Small intestine (tissue), 7 donors: ENCODE results near the gene VWA5B1. TPM values are rescaled to one million over a fixed set of nuclear protein-coding genes. Genes with fewer than 3 reads are reported as not detected.

Experiments
- DNase-seq, 2 donors: peaks; one replicate each; pipeline versions ENCODE4 v3.0.0 to v3.0.0-alpha.2; 2013
- FAIRE-seq: peaks from 2 replicates; lab custom pipeline; 2012; peaks lifted over from hg19 to GRCh38; lab: Jason Lieb, UNC
- H3K27ac ChIP-seq, 3 donors: one replicate each; pipeline ENCODE4 v1.5.1; 2013; ENCODE audit warnings: low read length in 2 of 3, mild to moderate bottlenecking in 2 of 3, control low read depth in 1 of 3, inconsistent platforms in 1 of 3, low read depth in 1 of 3, moderate library complexity in 1 of 3
- H3K27me3 ChIP-seq, 3 donors: one replicate each; pipeline ENCODE4 v1.6.1; 2013; ENCODE audit warnings: low read length in 3 of 3, inconsistent platforms in 1 of 3; ENCODE audit not compliant: control insufficient read depth in 3 of 3, insufficient read depth in 3 of 3
- H3K36me3 ChIP-seq, 3 donors: one replicate each; pipeline ENCODE4 v1.6.1; 2013; ENCODE audit warnings: low read length in 3 of 3, inconsistent platforms in 1 of 3, low read depth in 1 of 3, mild to moderate bottlenecking in 1 of 3, moderate library complexity in 1 of 3; ENCODE audit not compliant: control insufficient read depth in 3 of 3, insufficient read depth in 2 of 3
- H3K4me1 ChIP-seq, 3 donors: one replicate each; pipeline ENCODE4 v1.6.1; 2013; ENCODE audit warnings: low read length in 2 of 3, inconsistent platforms in 1 of 3, low read depth in 1 of 3, mild to moderate bottlenecking in 1 of 3, moderate library complexity in 1 of 3; ENCODE audit not compliant: control insufficient read depth in 3 of 3, insufficient read depth in 2 of 3
- H3K4me3 ChIP-seq, 3 donors: one replicate each; pipeline ENCODE4 v1.5.1; 2013; ENCODE audit warnings: low read length in 3 of 3, control low read depth in 1 of 3, inconsistent platforms in 1 of 3, low read depth in 1 of 3, mild to moderate bottlenecking in 1 of 3, moderate library complexity in 1 of 3
- H3K9me3 ChIP-seq, 2 donors: one replicate each; pipeline ENCODE4 v1.6.1; 2013; ENCODE audit warnings: low read depth in 1 of 2, low read length in 1 of 2; ENCODE audit not compliant: control insufficient read depth in 2 of 2, insufficient read depth in 1 of 2
- WGBS, 3 donors: extraction: QIAGEN DNeasy Blood & Tissue Kit; methylation state at CpG; one replicate each; pipeline ENCODE4 v1.1.7; 2013; 5-methylcytosine and 5-hydroxymethylcytosine counted together
- polyA plus RNA-seq, 4 donors: library from polyadenylated mRNA; stranded (reverse) in 3 of 4; unstranded in 1 of 4; fragments of 200-250 nt in 3 of 4; fragments of 120-200 nt in 1 of 4; gene quantifications; one replicate each; pipeline versions ENCODE4 v1.2.1 to v1.2.3, GENCODE V29; 2013
- donor health status: healthy with polysubstance abuse.
- donor health status: control.
- donor health status: control.
- donor health status: Bipolar disorder and iron deficiency.
- donor health status: healthy.

VWA5B1 gene
- polyA plus RNA-seq, 4 donors = 0.01 to 1.5 TPM; not detected in 2

- H3K27ac ChIP-seq = no peak overlapping the region
- no peaks in the 10 kb centered on the region for H3K4me1 ChIP-seq
- WGBS, 3 donors = 34 to 38% (median 38%) methylated on average over 9 of the region's 9 CpGs
- no peaks in the 10 kb centered on the region for H3K36me3 ChIP-seq
- no peaks in the 10 kb centered on the region for H3K9me3 ChIP-seq
- peaks cover 0 to 35% (median 19%) of the 10 kb centered on the region in 3 donors for H3K27me3 ChIP-seq
- FAIRE-seq (no peak), DNase-seq (no peak)
- H3K4me3 ChIP-seq = no peak overlapping the region
Measured at GRCh38 chr1:20386323-20387081, 95.8 kb downstream of the VWA5B1 start.

DNA sequence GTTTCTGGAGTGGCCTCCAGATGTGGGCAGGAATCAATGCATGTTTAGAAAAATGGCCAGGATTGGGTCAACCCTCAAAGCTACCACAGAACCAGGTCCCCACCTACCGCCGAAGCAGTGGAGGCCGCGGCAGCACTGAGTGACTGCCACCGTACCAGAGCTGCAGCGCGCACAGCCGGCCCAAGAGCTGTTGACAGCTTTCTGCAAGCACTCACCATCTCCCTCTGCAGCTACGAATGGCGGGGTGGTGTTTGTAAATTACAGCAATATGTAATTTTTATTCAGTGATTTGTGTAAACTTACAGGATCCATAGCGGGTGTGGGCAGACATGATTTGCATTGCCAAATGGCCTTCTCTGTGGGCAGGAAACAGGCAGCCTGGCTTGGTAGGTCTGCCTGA lies 98.9 kb downstream of the VWA5B1 start:
- no peak for FAIRE-seq
- Histone ChIP-seq H3K4me3 (no peak overlapping the region), H3K27ac (no peak overlapping the region), H3K9me3 (no peaks in the 10 kb centered on the region), H3K27me3 (peaks cover 0 to 35% (median 19%) of the 10 kb centered on the region in 3 donors), H3K36me3 (no peaks in the 10 kb centered on the region), H3K4me1 (no peaks in the 10 kb centered on the region)
- DNase-seq = no peak
- 70 to 89% (median 83%) methylated on average over 11 of the region's 11 CpGs for WGBS, 3 donors

DNA sequence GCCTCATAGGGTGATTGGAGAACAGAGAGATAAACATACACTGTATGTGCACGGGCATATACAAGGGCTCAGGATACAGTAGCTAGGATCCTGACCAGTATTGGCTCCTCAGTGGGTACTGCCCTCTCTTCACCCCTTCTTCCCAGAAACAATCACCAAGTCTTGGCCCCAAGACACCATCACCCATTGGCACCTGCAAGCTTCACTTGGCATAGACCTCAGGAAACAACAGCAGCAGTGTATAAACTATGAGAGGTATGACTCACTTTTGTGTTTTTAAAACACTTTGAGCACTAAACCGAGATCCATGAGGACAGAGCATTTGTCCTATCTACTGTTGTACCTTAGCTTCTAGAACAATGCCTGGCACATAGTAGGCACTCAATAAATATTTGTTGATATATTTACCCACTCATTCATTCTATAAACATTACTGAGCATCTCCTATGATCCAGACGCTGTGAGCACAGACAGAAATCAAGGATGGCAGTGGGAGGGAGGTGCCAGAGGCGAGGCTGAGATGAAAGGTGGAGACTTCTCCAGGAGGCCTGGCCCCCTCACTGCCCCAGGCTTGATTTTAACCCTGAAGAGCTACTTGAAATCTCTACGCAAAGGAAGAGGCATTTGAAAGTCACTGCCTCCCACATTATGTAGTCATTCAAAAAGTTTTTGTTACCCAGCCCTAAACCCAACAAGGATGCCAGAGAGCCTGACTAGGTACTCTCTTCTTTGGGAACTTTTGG lies 100.1 kb downstream of the VWA5B1 start:
- no peak overlapping the region for H3K27ac ChIP-seq
- H3K36me3 ChIP-seq = no peaks in the 10 kb centered on the region
- 27 to 49% (median 37%) methylated on average over 5 of the region's 5 CpGs for WGBS, 3 donors
- FAIRE-seq (no peak), DNase-seq (no peak)
- H3K9me3 ChIP-seq = no peaks in the 10 kb centered on the region
- H3K4me3 ChIP-seq = no peak overlapping the region
- H3K4me1 ChIP-seq = no peaks in the 10 kb centered on the region
- peaks cover 0 to 27% (median 15%) of the 10 kb centered on the region in 3 donors for H3K27me3 ChIP-seq

DNA sequence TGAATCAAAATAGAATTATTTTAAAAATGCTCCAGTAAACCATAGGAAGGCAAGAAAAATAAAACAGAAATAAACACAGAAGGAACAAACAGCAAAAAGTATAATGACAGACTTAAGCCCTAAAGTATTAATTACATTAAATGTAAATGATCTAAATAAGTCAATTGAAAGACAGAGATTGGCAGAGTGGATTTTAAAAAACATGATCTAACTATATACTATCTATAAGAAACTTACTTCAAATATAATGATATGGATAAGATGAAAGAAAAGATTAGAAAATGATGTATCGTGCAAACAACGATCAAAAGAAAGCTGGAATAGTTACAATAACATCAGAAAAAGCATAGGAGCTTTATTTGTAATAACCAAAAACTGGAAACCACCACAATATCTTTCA lies 104.6 kb downstream of the VWA5B1 start:
- Histone ChIP-seq H3K36me3 (no peaks in the 10 kb centered on the region), H3K4me3 (no peak overlapping the region), H3K4me1 (no peaks in the 10 kb centered on the region), H3K27ac (no peak overlapping the region), H3K27me3 (peaks cover 2 to 10% (median 8%) of the 10 kb centered on the region in 3 donors), H3K9me3 (no peaks in the 10 kb centered on the region)
- WGBS, 3 donors = 86 to 91% (median 88%) methylated on average over 2 of the region's 2 CpGs
- DNase-seq (no peak), FAIRE-seq (no peak)

DNA sequence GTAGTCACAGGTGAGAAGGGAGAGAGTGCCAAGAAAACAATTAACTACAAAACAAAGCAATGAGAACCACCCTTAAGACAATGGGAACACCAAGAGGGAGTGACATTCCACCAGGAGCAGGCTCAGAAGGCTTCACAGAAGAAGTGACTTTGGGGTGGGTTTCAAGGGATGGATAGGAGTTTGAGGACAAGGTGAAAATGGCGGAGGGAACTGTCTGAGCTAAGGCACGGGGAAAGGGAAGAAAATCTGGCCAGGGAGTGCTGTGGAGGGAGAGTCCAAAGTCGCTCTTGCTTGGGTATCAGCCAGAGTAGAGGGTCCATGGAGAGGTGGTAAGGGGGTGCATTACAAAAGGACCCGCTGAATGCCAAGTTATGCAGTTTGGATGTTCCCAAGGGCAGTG lies 108.1 kb downstream of the VWA5B1 start:
- Histone ChIP-seq H3K36me3 (no peaks in the 10 kb centered on the region), H3K4me3 (no peak overlapping the region), H3K4me1 (no peaks in the 10 kb centered on the region), H3K27me3 (peaks cover 2 to 29% (median 7%) of the 10 kb centered on the region in 3 donors), H3K9me3 (no peaks in the 10 kb centered on the region), H3K27ac (no peak overlapping the region)
- FAIRE-seq (no peak), DNase-seq (no peak)
- 61 to 78% (median 67%) methylated on average over 4 of the region's 4 CpGs for WGBS, 3 donors

GRCh38 chr1:20399196-20399595 lies 108.5 kb downstream of the VWA5B1 start:
- H3K27me3 ChIP-seq = peaks cover 2 to 33% (median 9%) of the 10 kb centered on the region in 3 donors
- H3K4me3 ChIP-seq = no peak overlapping the region
- DNase-seq = no peak
- FAIRE-seq = no peak
- H3K9me3 ChIP-seq = no peaks in the 10 kb centered on the region
- no peaks in the 10 kb centered on the region for H3K4me1 ChIP-seq
- no peaks in the 10 kb centered on the region for H3K36me3 ChIP-seq
- WGBS, 3 donors = 67 to 72% (median 69%) methylated on average over 5 to 7 of the region's 7 CpGs
- H3K27ac ChIP-seq = no peak overlapping the region

DNA sequence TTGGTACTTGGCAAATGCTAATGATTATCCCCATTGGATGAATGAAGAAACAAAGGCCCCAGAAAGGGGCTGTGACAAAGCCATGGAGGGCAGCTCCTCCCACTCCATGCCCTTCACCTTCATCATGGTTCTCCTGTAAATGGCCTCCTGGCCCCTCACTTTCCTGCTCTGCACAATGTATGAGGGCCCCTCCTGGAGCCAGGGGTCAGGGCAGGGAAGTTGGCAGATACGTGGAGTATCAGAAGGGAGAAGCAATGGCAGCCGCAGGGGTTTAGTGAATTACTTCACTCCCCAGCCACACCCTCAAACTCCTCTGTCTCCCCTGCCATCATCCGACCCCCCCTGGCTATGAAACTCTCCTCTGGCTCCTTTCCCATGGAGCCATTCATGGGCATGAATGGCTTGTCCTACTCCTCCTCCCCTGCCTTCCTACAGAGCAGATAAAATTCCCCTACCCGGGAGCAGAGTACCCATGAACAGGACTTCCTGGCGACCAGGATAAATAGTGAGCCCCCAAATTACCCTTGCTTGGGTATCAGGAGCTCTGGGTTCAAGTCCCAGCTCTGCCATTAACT lies 109.0 kb downstream of the VWA5B1 start:
- DNase-seq (no peak), FAIRE-seq (no peak)
- Histone ChIP-seq H3K27me3 (peaks cover 2 to 38% (median 11%) of the 10 kb centered on the region in 3 donors), H3K27ac (no peak overlapping the region), H3K4me1 (no peaks in the 10 kb centered on the region), H3K4me3 (no peak overlapping the region), H3K9me3 (no peaks in the 10 kb centered on the region), H3K36me3 (no peaks in the 10 kb centered on the region)
- WGBS, 3 donors = 20 to 30% (median 27%) methylated on average over 5 of the region's 5 CpGs

DNA sequence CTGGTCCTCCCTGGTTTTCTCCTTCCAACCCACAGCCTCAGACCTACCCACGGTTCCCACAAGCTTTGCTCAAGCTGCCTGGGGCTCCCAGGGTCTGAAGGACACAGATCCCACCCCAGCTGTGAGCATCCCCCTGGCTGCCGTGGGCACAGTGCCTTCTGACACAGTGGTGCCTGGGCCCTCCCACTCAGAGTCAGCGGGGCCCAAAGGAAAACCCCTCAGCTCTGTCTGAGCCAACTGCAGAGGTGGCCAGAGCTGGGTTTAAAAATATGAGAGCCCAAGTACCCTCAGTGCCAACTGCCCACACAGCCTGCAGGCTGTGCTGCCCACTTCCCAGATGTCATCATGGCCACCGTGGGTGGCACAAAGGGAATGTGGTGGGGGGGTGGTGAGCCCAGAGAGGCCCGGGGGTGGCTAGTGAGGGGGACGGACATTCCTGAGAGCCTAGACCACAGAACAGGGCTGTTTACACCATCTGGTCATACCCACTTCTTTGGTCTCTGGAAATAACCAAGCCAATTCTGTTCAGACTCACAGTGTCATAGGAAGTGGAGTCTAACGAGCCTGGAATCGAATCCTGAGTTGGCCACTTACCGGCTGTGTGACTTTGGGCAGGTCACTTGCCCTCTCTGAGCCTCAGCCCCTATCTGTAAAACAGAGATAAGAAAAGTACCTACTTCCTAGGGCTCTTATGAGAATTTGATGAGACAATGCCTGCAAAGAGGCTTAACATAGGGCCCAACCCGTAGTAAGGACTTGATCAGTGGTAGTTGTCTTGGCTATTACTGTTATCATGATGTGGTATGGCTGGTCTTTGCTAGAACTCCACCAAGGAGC lies 109.9 kb downstream of the VWA5B1 start:
- no peaks in the 10 kb centered on the region for H3K4me1 ChIP-seq
- 37 to 43% (median 42%) methylated on average over 10 of the region's 10 CpGs for WGBS, 3 donors
- no peak overlapping the region for H3K27ac ChIP-seq
- FAIRE-seq (no peak), DNase-seq (no peak)
- H3K9me3 ChIP-seq = no peaks in the 10 kb centered on the region
- H3K27me3 ChIP-seq = peaks cover 2 to 47% (median 12%) of the 10 kb centered on the region in 3 donors
- H3K4me3 ChIP-seq = no peak overlapping the region
- H3K36me3 ChIP-seq = no peaks in the 10 kb centered on the region
